HepG2 (cell line): ENCODE measurements around the gene KRTAP10-11. TPM values are rescaled to one million over a fixed set of nuclear protein-coding genes. Genes with fewer than 3 reads are reported as not detected.

Experiments
- ATAC-seq: fragments of 200-7000 bp; cut with Tn5 transposase; 3 replicates; pipeline ENCODE4 v1.9.1; 2020; ENCODE audit warnings: mild to moderate bottlenecking, moderate library complexity
- BruUV-seq: library from RNA; stranded (reverse); fragments of 400-500 nt; replicated peaks from 2 replicates; lab custom pipeline; 2021; lab: Mats Ljungman, UMichigan
- CTCF ChIA-PET: fragments of 300-600 bp; formaldehyde crosslinking; extraction: SDS; loops from one replicate; lab custom pipeline; 2021; ENCODE audit warnings: low total read pairs, inconsistent platforms, low intra/inter-chr PET ratio; lab: Yijun Ruan, JAX
- POLR2A ChIA-PET: fragments of 350-600 bp; sonication (Branson Sonifier 250); formaldehyde crosslinking; loops from one replicate; lab custom pipeline; 2020; ENCODE audit warnings: antibody characterized with exemption, inconsistent platforms; lab: Yijun Ruan, JAX
- DNase-seq: peaks from one replicate; pipeline ENCODE4 v3.0.0-alpha.2; 2015; ENCODE audit warnings: low spot score
- FAIRE-seq: peaks from 3 replicates; lab custom pipeline; 2011; peaks lifted over from hg19 to GRCh38; lab: Jason Lieb, UNC
- H2AFZ ChIP-seq: one replicate; pipeline ENCODE4 v1.6.1; 2011; ENCODE audit warnings: low read length, inconsistent platforms
- H3K27ac ChIP-seq: fragments of 300-600 bp; 3 replicates; pipeline ENCODE4 v1.8.0; 2011; ENCODE audit warnings: mixed run types, mild to moderate bottlenecking, mixed read lengths, low read length, inconsistent platforms; ENCODE audit not compliant: insufficient read depth; ENCODE audit errors: extremely low read length
- H3K27me3 ChIP-seq, 2 experiments: fragments of 200-600 bp in 1 of 2; 2 replicates in 1 of 2; 3 replicates in 1 of 2; pipeline versions ENCODE4 v1.6.0 to v1.8.0; 2011; ENCODE audit warnings: low read length in 2 of 2, mild to moderate bottlenecking in 2 of 2, moderate library complexity in 2 of 2, inconsistent platforms in 1 of 2; ENCODE audit not compliant: insufficient read depth in 2 of 2, control insufficient read depth in 1 of 2
- H3K36me3 ChIP-seq, 2 experiments: fragments of 200-600 bp in 1 of 2; replicated peaks in 1 of 2; 2 replicates in 1 of 2; 3 replicates in 1 of 2; pipeline versions ENCODE4 v1.5.1 to v1.8.0; 2011; ENCODE audit warnings: low read length in 2 of 2, inconsistent platforms in 1 of 2; ENCODE audit not compliant: insufficient read depth in 2 of 2, control insufficient read depth in 1 of 2
- H3K4me1 ChIP-seq: 2 replicates; pipeline ENCODE4 v1.5.1; 2012; ENCODE audit warnings: low read length, inconsistent platforms; ENCODE audit not compliant: insufficient read depth
- H3K4me2 ChIP-seq: 2 replicates; pipeline ENCODE4 v1.6.0; 2011; ENCODE audit warnings: low read depth, low read length, inconsistent platforms
- H3K4me3 ChIP-seq, 3 experiments: fragments of 200-600 bp in 1 of 3; sonication (generic), shearing (Covaris generic) in 1 of 3; replicated peaks in 1 of 3; 2 replicates each; pipeline ENCODE4 v1.5.1; 2011 to 2016; ENCODE audit warnings: low read length in 3 of 3, inconsistent platforms in 2 of 3, low read depth in 2 of 3, mild to moderate bottlenecking in 2 of 3, control low read depth in 1 of 3, mixed read lengths in 1 of 3; ENCODE audit not compliant: insufficient read depth in 1 of 3
- H3K79me2 ChIP-seq: one replicate; pipeline ENCODE4 v1.6.1; 2011; ENCODE audit warnings: low read length, inconsistent platforms; ENCODE audit not compliant: insufficient read depth
- H3K9ac ChIP-seq: 2 replicates; pipeline ENCODE4 v1.6.0; 2011; ENCODE audit warnings: mild to moderate bottlenecking, low read depth, low read length, inconsistent platforms; ENCODE audit not compliant: insufficient read depth
- H3K9me3 ChIP-seq: 2 replicates; pipeline ENCODE4 v1.5.1; 2012; ENCODE audit warnings: mild to moderate bottlenecking, low read length
- H4K20me1 ChIP-seq: 2 replicates; pipeline ENCODE4 v1.6.0; 2011; ENCODE audit warnings: inconsistent platforms, mild to moderate bottlenecking, low read length, moderate library complexity; ENCODE audit not compliant: insufficient read depth
- AHR ChIP-seq: IDR thresholded peaks from 2 replicates; pipeline ENCODE4 v1.6.1; 2018; ENCODE audit warnings: missing genetic modification reagents, missing compliant biosample characterization
- CCAR2 ChIP-seq: fragments of 200-400 bp; formaldehyde crosslinking; optimal IDR thresholded peaks from 2 replicates; pipeline ENCODE3; 2018; ENCODE audit warnings: low read depth, mild to moderate bottlenecking, low read length, moderate library complexity
- MAF1 ChIP-seq: sonication (generic); formaldehyde crosslinking; IDR thresholded peaks from 2 replicates; pipeline ENCODE4 v1.5.0; 2020; ENCODE audit warnings: missing genetic modification reagents, borderline replicate concordance
- MAFG ChIP-seq: sonication (generic); formaldehyde crosslinking; IDR thresholded peaks from 2 replicates; pipeline ENCODE4 v1.5.1; 2020; ENCODE audit warnings: mild to moderate bottlenecking, missing genetic modification reagents
- RBAK ChIP-seq: sonication (generic); formaldehyde crosslinking; IDR thresholded peaks from 2 replicates; pipeline ENCODE4 v1.5.1; 2020; ENCODE audit warnings: mild to moderate bottlenecking, missing genetic modification reagents
- RFXAP ChIP-seq: sonication (generic); formaldehyde crosslinking; IDR thresholded peaks from 2 replicates; pipeline ENCODE4 v1.4.0; 2020; ENCODE audit warnings: missing genetic modification reagents, borderline replicate concordance
- SAFB2 ChIP-seq: sonication (generic); formaldehyde crosslinking; IDR thresholded peaks from 2 replicates; pipeline ENCODE4 v1.5.1; 2020; ENCODE audit warnings: missing genetic modification reagents, low read depth, mild to moderate bottlenecking, borderline replicate concordance
- SNAPC4 ChIP-seq: sonication (generic); formaldehyde crosslinking; IDR thresholded peaks from 2 replicates; pipeline ENCODE4 v1.4.0; 2020; ENCODE audit warnings: mild to moderate bottlenecking, missing genetic modification reagents
- SRF ChIP-seq: IDR thresholded peaks from 2 replicates; pipeline ENCODE4 v1.6.1; 2011; ENCODE audit warnings: mild to moderate bottlenecking, low read depth, low read length, moderate library complexity
- TFAP4 ChIP-seq: sonication (generic); IDR thresholded peaks from 2 replicates; pipeline ENCODE4 v1.6.1; 2016; ENCODE audit warnings: low read depth, borderline replicate concordance
- TSC22D2 ChIP-seq: sonication (generic); formaldehyde crosslinking; IDR thresholded peaks from 2 replicates; pipeline ENCODE4 v1.5.1; 2020; ENCODE audit warnings: missing genetic modification reagents, mild to moderate bottlenecking, borderline replicate concordance
- ZFP1 ChIP-seq: IDR thresholded peaks from 2 replicates; pipeline ENCODE4 v1.6.1; 2016
- ZFYVE20 ChIP-seq: sonication (generic); formaldehyde crosslinking; IDR thresholded peaks from 2 replicates; pipeline ENCODE4 v1.8.0; 2023; ENCODE audit warnings: low read depth, mild to moderate bottlenecking, moderate library complexity, missing genetic modification reagents, borderline replicate concordance
- ZNF18 ChIP-seq: sonication (generic); formaldehyde crosslinking; IDR thresholded peaks from 2 replicates; pipeline ENCODE4 v1.8.0; 2022; ENCODE audit warnings: mild to moderate bottlenecking, missing genetic modification reagents; ENCODE audit not compliant: insufficient replicate concordance
- WGBS: methylation state at CpG from one replicate; pipeline ENCODE4 v1.1.6; 2017; ENCODE audit warnings: low lambda C conversion rate; 5-methylcytosine and 5-hydroxymethylcytosine counted together
- in situ Hi-C: cut with HindIII; loops from 2 replicates; pipeline ENCODE4 v1.10.0; 2017; ENCODE audit warnings: low pct_unique_long_range_greater_than_20kb; ENCODE audit not compliant: extremely low pct_ligation_motif_present
- intact Hi-C: fragments of 100-400 bp; cut with micrococcal nuclease; formaldehyde crosslinking; loops from one replicate; pipeline ENCODE4 v1.10.0; 2022; ENCODE audit not compliant: unreplicated experiment
- polyA plus RNA-seq, 8 experiments: library from polyadenylated mRNA; depleted of rRNA in 3 of 8; stranded (reverse) in 7 of 8; unstranded in 1 of 8; fragments of >200 nt; fragmentation: Illumina TruSeq in 4 of 8; extraction: Trizol in 4 of 8; gene quantifications; 2 replicates each; pipeline versions ENCODE4 v1.2.1 to v1.2.3, GENCODE V29; 2011 to 2016; ENCODE audit warnings: low read depth in 4 of 8, missing spikeins in 1 of 8, mixed read lengths in 1 of 8; ENCODE audit not compliant: insufficient read depth in 1 of 8
- total RNA-seq, 5 experiments: library from RNA; depleted of rRNA; stranded (reverse); fragments of >200 nt; fragmentation: Illumina TruSeq; extraction: Trizol; gene quantifications; 2 replicates each; pipeline ENCODE4 v1.2.3, GENCODE V29; 2016; ENCODE audit warnings: low read depth in 1 of 5
- TF ChIP-seq, protein P1 (sequence below): IDR thresholded peaks from 2 replicates; pipeline ENCODE4 v1.6.1; 2016; ENCODE audit warnings: missing compliant biosample characterization, missing genetic modification reagents, borderline replicate concordance

The KRTAP10-11 gene
- total and polyA plus RNA-seq, 2 of the 13 experiments (the other 11 are each of a cell fraction or from before 2014, with no cell fraction given), result not detected

GRCh38 chr21:44684077-44684476 lies 37.9 kb downstream of the KRTAP10-11 start:
- Histone ChIP-seq H3K36me3 (no peaks in the 10 kb centered on the region), H3K27ac (no peak overlapping the region), H3K4me2 (no peak overlapping the region), H3K4me3 (no peak overlapping the region), H3K79me2 (no peaks in the 10 kb centered on the region), H4K20me1 (no peaks in the 10 kb centered on the region), H3K9me3 (no peaks in the 10 kb centered on the region), H3K9ac (no peak overlapping the region), H2AFZ (no peak overlapping the region), H3K4me1 (no peaks in the 10 kb centered on the region), H3K27me3 (peaks cover 1 to 32% of the 10 kb centered on the region in 2 experiments; a peak in 4 of 5 replicates)
- FAIRE-seq (no peak), DNase-seq (no peak), ATAC-seq (no peak)
- in situ Hi-C loops, result no loop called here
- ChIA-PET POLR2A (no interaction called here), CTCF (no interaction called here)
- BruUV-seq, result no TSS peak
- 22% methylated on average over 7 of the region's 7 CpGs for WGBS
- TF ChIP-seq RFXAP (CRISPR knock-in tag) (no peak), SAFB2 (CRISPR knock-in tag) (no peak), AHR (CRISPR knock-in tag) (no peak), ZFYVE20 (CRISPR knock-in tag) (no peak), SRF (no peak), TSC22D2 (CRISPR knock-in tag) (no peak), ZFP1 (CRISPR knock-in tag) (no peak), MAF1 (CRISPR knock-in tag) (no peak), ZNF18 (CRISPR knock-in tag) (no peak), MAFG (CRISPR knock-in tag) (no peak), RBAK (no peak), TFAP4 (no peak), SNAPC4 (no peak), CCAR2 (no peak)
- TF ChIP-seq, protein P1, sequence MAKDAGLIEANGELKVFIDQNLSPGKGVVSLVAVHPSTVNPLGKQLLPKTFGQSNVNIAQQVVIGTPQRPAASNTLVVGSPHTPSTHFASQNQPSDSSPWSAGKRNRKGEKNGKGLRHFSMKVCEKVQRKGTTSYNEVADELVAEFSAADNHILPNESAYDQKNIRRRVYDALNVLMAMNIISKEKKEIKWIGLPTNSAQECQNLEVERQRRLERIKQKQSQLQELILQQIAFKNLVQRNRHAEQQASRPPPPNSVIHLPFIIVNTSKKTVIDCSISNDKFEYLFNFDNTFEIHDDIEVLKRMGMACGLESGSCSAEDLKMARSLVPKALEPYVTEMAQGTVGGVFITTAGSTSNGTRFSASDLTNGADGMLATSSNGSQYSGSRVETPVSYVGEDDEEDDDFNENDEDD (CRISPR knock-in tag), result no peak
- intact Hi-C loops, result no loop called here
